Measurements from ENCODE around the gene ACTN1. TPM values are rescaled to one million over a fixed set of nuclear protein-coding genes. Genes with fewer than 3 reads are reported as not detected.

The ACTN1 gene
- total RNA-seq, 1 donor from 2014 or later: 70.7 TPM

DNA sequence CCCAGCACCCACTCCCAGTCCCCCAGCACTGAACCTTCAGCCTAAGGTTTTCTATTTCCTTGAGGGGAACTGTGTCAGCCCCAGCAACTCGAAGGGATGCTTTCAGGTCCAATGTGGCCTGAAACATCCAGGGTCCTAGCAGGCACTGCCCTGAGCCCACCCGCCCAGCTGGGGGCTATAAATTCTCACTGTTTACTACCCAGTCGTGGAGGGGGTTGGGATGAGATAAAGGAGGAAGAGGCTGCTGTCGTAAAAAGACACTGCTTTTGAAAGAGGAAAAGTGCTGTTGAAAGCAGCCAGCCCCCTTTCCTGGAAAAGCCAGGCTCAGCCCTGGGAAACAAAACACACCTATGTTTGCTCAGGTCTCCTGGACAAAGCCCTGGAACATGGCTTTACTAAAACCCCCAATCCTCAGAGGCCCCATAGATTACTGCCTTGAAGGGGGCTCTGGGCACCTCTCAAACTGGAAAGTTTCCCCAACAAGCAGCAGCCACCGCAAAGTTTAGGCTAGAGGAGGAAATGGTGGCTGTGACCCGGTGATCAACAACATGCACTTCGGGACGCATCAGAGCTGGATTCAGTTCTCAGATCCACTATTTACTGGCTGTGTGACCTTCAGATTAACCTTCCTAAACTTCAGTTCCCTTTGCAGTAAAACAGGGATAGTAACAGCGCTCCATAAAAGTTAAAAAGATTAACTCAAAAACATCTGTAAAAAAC lies 51.0 kb downstream of the ACTN1 start:
- Histone ChIP-seq H3K79me2 (ENCODE audit: low read depth) (peaks cover 70% of the 10 kb centered on the region), H4K20me1 (ENCODE audit: low read depth) (peaks cover 51% of the 10 kb centered on the region)
- H3K27ac Mint-ChIP-seq: peak overlapping the region; percentile 69

DNA sequence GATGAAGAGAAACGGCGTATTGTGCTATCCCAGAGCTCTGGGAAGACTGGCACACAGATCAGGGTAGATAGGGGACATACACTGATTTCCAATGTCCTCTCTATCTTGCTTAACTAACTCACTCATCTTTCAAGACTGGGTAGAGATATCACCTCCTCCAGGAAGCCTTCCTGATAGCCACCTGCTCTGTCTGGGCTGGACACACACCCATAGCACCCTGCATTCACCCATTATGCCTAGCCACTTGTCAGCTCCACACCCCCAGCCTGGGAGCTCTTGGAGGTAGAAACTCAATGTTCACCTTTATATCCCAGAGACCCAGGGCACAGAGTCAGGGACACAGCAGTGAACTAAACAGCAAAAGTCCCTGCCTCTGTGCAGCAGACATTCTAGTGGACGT lies 52.0 kb downstream of the ACTN1 start:
- TF ChIP-seq EZH2 (IDR thresholded peaks at IDR 0.05) (no peak), EZH2phosphoT487 (IDR thresholded peaks at IDR 0.05) (no peak), CTCF (IDR thresholded peaks at IDR 0.05) (no peak)
- H3K9me3 ChIP-seq (ENCODE audit: low read depth): no peaks in the 10 kb centered on the region
- peaks cover 53% of the 10 kb centered on the region for H4K20me1 ChIP-seq (ENCODE audit: low read depth)
- no peak overlapping the region for H2AFZ ChIP-seq (replicated peaks)
- H3F3A ChIP-seq (ENCODE audit: low read depth): no peaks in the 10 kb centered on the region
- H3K9ac ChIP-seq: no peak overlapping the region
- no peak overlapping the region for H3K4me2 ChIP-seq
- no peaks in the 10 kb centered on the region for H3K27me3 ChIP-seq
- Mint-ChIP-seq H3K4me1 (peaks cover 34% of the 10 kb centered on the region), H3K27ac (peak overlapping the region; percentile 43), H3K4me3 (no peak overlapping the region), H3K27me3 (ENCODE audit: insufficient read depth, low read depth) (no peaks in the 10 kb centered on the region), H3K9me3 (peaks cover 9% of the 10 kb centered on the region), H3K36me3 (peaks cover 27% of the 10 kb centered on the region)
- no peak for DNase-seq (ENCODE audit: low spot score)
- no peaks in the 10 kb centered on the region for H3K36me3 ChIP-seq
- H3K27ac ChIP-seq: no peak overlapping the region
- H3K4me1 ChIP-seq: peaks cover 24% of the 10 kb centered on the region
- peaks cover 72% of the 10 kb centered on the region for H3K79me2 ChIP-seq (ENCODE audit: low read depth)
- H3K4me3 ChIP-seq: no peak overlapping the region

More for the DNA sequence above, 51.0 kb downstream of the ACTN1 start:
- no peaks in the 10 kb centered on the region for H3K9me3 ChIP-seq (ENCODE audit: low read depth)
- H3K36me3 ChIP-seq: no peaks in the 10 kb centered on the region
- no peak for DNase-seq (ENCODE audit: low spot score)
- Mint-ChIP-seq H3K4me1 (peaks cover 38% of the 10 kb centered on the region), H3K36me3 (peaks cover 24% of the 10 kb centered on the region), H3K9me3 (peaks cover 9% of the 10 kb centered on the region), H3K27me3 (ENCODE audit: insufficient read depth, low read depth) (no peaks in the 10 kb centered on the region), H3K4me3 (no peak overlapping the region)
- no peak overlapping the region for H2AFZ ChIP-seq (replicated peaks)
- peak overlapping the region; percentile 35 for H3K9ac ChIP-seq
- H3K27ac ChIP-seq: no peak overlapping the region
- H3K4me1 ChIP-seq: peaks cover 14% of the 10 kb centered on the region
- no peak overlapping the region for H3K4me2 ChIP-seq
- no peaks in the 10 kb centered on the region for H3F3A ChIP-seq (ENCODE audit: low read depth)
- no peak for TF ChIP-seq EZH2phosphoT487 (IDR thresholded peaks at IDR 0.05)
- TF ChIP-seq CTCF (IDR thresholded peaks at IDR 0.05): no peak
- no peak for TF ChIP-seq EZH2 (IDR thresholded peaks at IDR 0.05)
- H3K27me3 ChIP-seq: no peaks in the 10 kb centered on the region
- H3K4me3 ChIP-seq: no peak overlapping the region

GRCh38 chr14:68926236-68926635 lies 52.9 kb downstream of the ACTN1 start:
- Mint-ChIP-seq H3K4me3 (no peak overlapping the region), H3K36me3 (peaks cover 27% of the 10 kb centered on the region), H3K27ac (peak overlapping the region; percentile 69), H3K9me3 (peaks cover 9% of the 10 kb centered on the region), H3K4me1 (peaks cover 34% of the 10 kb centered on the region), H3K27me3 (ENCODE audit: insufficient read depth, low read depth) (no peaks in the 10 kb centered on the region)
- H3K4me2 ChIP-seq: no peak overlapping the region
- H3K27me3 ChIP-seq: no peaks in the 10 kb centered on the region
- H3K79me2 ChIP-seq (ENCODE audit: low read depth): peaks cover 67% of the 10 kb centered on the region
- H3K4me1 ChIP-seq: peaks cover 29% of the 10 kb centered on the region
- no peak overlapping the region for H2AFZ ChIP-seq (replicated peaks)
- H3K9me3 ChIP-seq (ENCODE audit: low read depth): no peaks in the 10 kb centered on the region
- H4K20me1 ChIP-seq (ENCODE audit: low read depth): peaks cover 51% of the 10 kb centered on the region
- H3K9ac ChIP-seq: no peak overlapping the region
- no peak overlapping the region for H3K4me3 ChIP-seq
- no peak for DNase-seq (ENCODE audit: low spot score)
- no peak overlapping the region for H3K27ac ChIP-seq
- H3K36me3 ChIP-seq: no peaks in the 10 kb centered on the region
- TF ChIP-seq CTCF (IDR thresholded peaks at IDR 0.05): peak; percentile 35
- no peak for TF ChIP-seq EZH2 (IDR thresholded peaks at IDR 0.05)
- no peaks in the 10 kb centered on the region for H3F3A ChIP-seq (ENCODE audit: low read depth)
